ENCODE measurements around the gene ATP6V1C2. TPM values are rescaled to one million over a fixed set of nuclear protein-coding genes. Genes with fewer than 3 reads are reported as not detected.

The ATP6V1C2 gene
- polyA plus RNA-seq, 1 donor from 2014 or later: not detected

DNA sequence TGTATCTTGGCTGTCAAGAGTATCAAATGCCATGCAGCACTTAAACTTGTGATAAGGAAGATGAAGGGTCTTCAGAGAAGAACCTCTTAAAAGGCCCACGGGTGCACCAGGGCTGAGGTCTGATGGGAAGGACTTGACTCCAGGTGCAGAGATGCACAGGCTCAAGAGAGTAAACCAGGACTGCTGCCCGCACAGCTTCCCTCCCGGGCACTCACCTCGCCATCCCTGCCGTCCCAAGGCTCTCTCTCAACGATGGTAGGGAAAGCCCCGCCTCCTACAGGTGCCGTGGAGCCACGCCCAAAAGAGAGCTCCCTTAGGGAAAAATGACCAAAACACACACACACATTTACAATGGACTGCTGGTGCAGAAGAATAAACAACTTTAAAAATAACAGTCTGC, 63.3 kb downstream of the ATP6V1C2 start:
- H4K20me1 ChIP-seq (ENCODE audit: insufficient read depth): no peaks in the 10 kb centered on the region
- TF ChIP-seq, protein P1, sequence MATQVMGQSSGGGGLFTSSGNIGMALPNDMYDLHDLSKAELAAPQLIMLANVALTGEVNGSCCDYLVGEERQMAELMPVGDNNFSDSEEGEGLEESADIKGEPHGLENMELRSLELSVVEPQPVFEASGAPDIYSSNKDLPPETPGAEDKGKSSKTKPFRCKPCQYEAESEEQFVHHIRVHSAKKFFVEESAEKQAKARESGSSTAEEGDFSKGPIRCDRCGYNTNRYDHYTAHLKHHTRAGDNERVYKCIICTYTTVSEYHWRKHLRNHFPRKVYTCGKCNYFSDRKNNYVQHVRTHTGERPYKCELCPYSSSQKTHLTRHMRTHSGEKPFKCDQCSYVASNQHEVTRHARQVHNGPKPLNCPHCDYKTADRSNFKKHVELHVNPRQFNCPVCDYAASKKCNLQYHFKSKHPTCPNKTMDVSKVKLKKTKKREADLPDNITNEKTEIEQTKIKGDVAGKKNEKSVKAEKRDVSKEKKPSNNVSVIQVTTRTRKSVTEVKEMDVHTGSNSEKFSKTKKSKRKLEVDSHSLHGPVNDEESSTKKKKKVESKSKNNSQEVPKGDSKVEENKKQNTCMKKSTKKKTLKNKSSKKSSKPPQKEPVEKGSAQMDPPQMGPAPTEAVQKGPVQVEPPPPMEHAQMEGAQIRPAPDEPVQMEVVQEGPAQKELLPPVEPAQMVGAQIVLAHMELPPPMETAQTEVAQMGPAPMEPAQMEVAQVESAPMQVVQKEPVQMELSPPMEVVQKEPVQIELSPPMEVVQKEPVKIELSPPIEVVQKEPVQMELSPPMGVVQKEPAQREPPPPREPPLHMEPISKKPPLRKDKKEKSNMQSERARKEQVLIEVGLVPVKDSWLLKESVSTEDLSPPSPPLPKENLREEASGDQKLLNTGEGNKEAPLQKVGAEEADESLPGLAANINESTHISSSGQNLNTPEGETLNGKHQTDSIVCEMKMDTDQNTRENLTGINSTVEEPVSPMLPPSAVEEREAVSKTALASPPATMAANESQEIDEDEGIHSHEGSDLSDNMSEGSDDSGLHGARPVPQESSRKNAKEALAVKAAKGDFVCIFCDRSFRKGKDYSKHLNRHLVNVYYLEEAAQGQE (IDR thresholded peaks at IDR 0.05; ENCODE audit: borderline replicate concordance): no peak
- TF ChIP-seq POLR2AphosphoS5 (IDR thresholded peaks at IDR 0.05) (no peak), TAF1 (IDR thresholded peaks at IDR 0.05; ENCODE audit: low read depth) (no peak), EP300 (conservative IDR thresholded peaks at IDR 0.05; ENCODE audit: poor library complexity, severe bottlenecking) (no peak), EZH2 (IDR thresholded peaks at IDR 0.05; ENCODE audit: borderline replicate concordance, insufficient read depth, low read length, poor library complexity, severe bottlenecking) (no peak), SMC3 (conservative IDR thresholded peaks at IDR 0.05; ENCODE audit: poor library complexity) (no peak), RAD21 (conservative IDR thresholded peaks at IDR 0.05) (no peak), MXI1 (conservative IDR thresholded peaks at IDR 0.05; ENCODE audit: poor library complexity, severe bottlenecking) (no peak)
- TF ChIP-seq, protein P2, sequence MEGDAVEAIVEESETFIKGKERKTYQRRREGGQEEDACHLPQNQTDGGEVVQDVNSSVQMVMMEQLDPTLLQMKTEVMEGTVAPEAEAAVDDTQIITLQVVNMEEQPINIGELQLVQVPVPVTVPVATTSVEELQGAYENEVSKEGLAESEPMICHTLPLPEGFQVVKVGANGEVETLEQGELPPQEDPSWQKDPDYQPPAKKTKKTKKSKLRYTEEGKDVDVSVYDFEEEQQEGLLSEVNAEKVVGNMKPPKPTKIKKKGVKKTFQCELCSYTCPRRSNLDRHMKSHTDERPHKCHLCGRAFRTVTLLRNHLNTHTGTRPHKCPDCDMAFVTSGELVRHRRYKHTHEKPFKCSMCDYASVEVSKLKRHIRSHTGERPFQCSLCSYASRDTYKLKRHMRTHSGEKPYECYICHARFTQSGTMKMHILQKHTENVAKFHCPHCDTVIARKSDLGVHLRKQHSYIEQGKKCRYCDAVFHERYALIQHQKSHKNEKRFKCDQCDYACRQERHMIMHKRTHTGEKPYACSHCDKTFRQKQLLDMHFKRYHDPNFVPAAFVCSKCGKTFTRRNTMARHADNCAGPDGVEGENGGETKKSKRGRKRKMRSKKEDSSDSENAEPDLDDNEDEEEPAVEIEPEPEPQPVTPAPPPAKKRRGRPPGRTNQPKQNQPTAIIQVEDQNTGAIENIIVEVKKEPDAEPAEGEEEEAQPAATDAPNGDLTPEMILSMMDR (IDR thresholded peaks at IDR 0.05; ENCODE audit: poor library complexity, severe bottlenecking): no peak
- H3K4me3 ChIP-seq (ENCODE audit: low read length): no peak overlapping the region
- H2AFZ ChIP-seq (ENCODE audit: low read depth, low read length): no peak overlapping the region
- no peaks in the 10 kb centered on the region for H3K36me3 ChIP-seq (ENCODE audit: insufficient read depth, low read length)
- no peak overlapping the region for H3K4me2 ChIP-seq (ENCODE audit: low read length)
- no peak overlapping the region for H3K9ac ChIP-seq (ENCODE audit: low read length)
- H3K9me3 ChIP-seq (ENCODE audit: low read length): no peaks in the 10 kb centered on the region
- no peaks in the 10 kb centered on the region for H3K9me2 ChIP-seq (ENCODE audit: insufficient read depth, low read length)
- H3F3A ChIP-seq (ENCODE audit: insufficient read depth, low read length, poor library complexity, severe bottlenecking): no peaks in the 10 kb centered on the region
- H3K27me3 ChIP-seq (ENCODE audit: insufficient read depth, low read depth, low read length): no peaks in the 10 kb centered on the region
- H3K27ac ChIP-seq (ENCODE audit: low read length): no peak overlapping the region
- no peaks in the 10 kb centered on the region for H3K79me2 ChIP-seq (replicated peaks; ENCODE audit: insufficient read depth, low read length)

- H3K27me3 ChIP-seq (ENCODE audit: insufficient read depth, low read depth, low read length): no peaks in the 10 kb centered on the region
- no peaks in the 10 kb centered on the region for H3K9me2 ChIP-seq (ENCODE audit: insufficient read depth, low read length)
- no peaks in the 10 kb centered on the region for H3K9me3 ChIP-seq (ENCODE audit: low read length)
- H2AFZ ChIP-seq (ENCODE audit: low read depth, low read length): no peak overlapping the region
- H3K4me3 ChIP-seq (ENCODE audit: low read length): no peak overlapping the region
- no peaks in the 10 kb centered on the region for H3K36me3 ChIP-seq (ENCODE audit: insufficient read depth, low read length)
- no peak overlapping the region for H3K27ac ChIP-seq (ENCODE audit: low read length)
- no peaks in the 10 kb centered on the region for H4K20me1 ChIP-seq (ENCODE audit: insufficient read depth)
- TF ChIP-seq RAD21 (conservative IDR thresholded peaks at IDR 0.05): no peak
- no peaks in the 10 kb centered on the region for H3F3A ChIP-seq (ENCODE audit: insufficient read depth, low read length, poor library complexity, severe bottlenecking)
- H3K9ac ChIP-seq (ENCODE audit: low read length): no peak overlapping the region
- H3K4me2 ChIP-seq (ENCODE audit: low read length): no peak overlapping the region
- no peaks in the 10 kb centered on the region for H3K79me2 ChIP-seq (replicated peaks; ENCODE audit: insufficient read depth, low read length)
Measured at GRCh38 chr2:10785260-10785659, 63.8 kb downstream of the ATP6V1C2 start.

Data from neural cell (in vitro differentiated cells).